Middle frontal gyrus (tissue), 1 donor: ENCODE results near the gene CDH23.
"Not testable (repeated sequence)": the region's sequence is repeated elsewhere in the genome, so short reads cannot be mapped to it uniquely, and the experiment has no call there.

Experiments
- DNase-seq: peaks from one replicate; pipeline ENCODE4 v3.0.0-alpha.2; 2015; ENCODE audit warnings: low spot score; ENCODE audit errors: extremely low spot score

The CDH23 gene

GRCh38 chr10:71581376-71581775 is 184.7 kb downstream of the CDH23 start:
- DNase-seq: peak; percentile 49

- no peak for DNase-seq
These were observed 185.3 kb downstream of the CDH23 start for GRCh38 chr10:71582019-71582418.

- DNase-seq: no peak
These were observed 186.1 kb downstream of the CDH23 start for GRCh38 chr10:71582506-71583475.

GRCh38 chr10:71584461-71584860 is 187.7 kb downstream of the CDH23 start:
- DNase-seq: no peak

- no peak for DNase-seq
These were observed 188.3 kb downstream of the CDH23 start for GRCh38 chr10:71584902-71585563.

GRCh38 chr10:71585564-71586290 is 189.0 kb downstream of the CDH23 start:
- no peak for DNase-seq

GRCh38 chr10:71587941-71588573 is 191.3 kb downstream of the CDH23 start:
- no peak for DNase-seq

GRCh38 chr10:71588685-71589084 is 192.0 kb downstream of the CDH23 start:
- no peak for DNase-seq

GRCh38 chr10:71589617-71590551 is 193.2 kb downstream of the CDH23 start:
- no peak for DNase-seq

- DNase-seq: no peak
These were observed 194.1 kb downstream of the CDH23 start for GRCh38 chr10:71590781-71591350.

- DNase-seq: no peak
These were observed 198.3 kb downstream of the CDH23 start for GRCh38 chr10:71594934-71595571.

- no peak for DNase-seq
These were observed 198.9 kb downstream of the CDH23 start for GRCh38 chr10:71595649-71596048.

GRCh38 chr10:71596127-71596526 is 199.4 kb downstream of the CDH23 start:
- DNase-seq: no peak

GRCh38 chr10:71596759-71597158 is 200.0 kb downstream of the CDH23 start:
- DNase-seq: no peak

- DNase-seq: no peak
These were observed 201.2 kb downstream of the CDH23 start for GRCh38 chr10:71597821-71598498.

GRCh38 chr10:71598621-71599055 is 201.9 kb downstream of the CDH23 start:
- peak; percentile 31 for DNase-seq

GRCh38 chr10:71599518-71599917 is 202.8 kb downstream of the CDH23 start:
- no peak for DNase-seq

- DNase-seq: not testable (repeated sequence)
These were observed 203.5 kb downstream of the CDH23 start for GRCh38 chr10:71600242-71600641.

GRCh38 chr10:71600849-71601248 is 204.1 kb downstream of the CDH23 start:
- no peak for DNase-seq
